Measurements from ENCODE around the gene GABRG3. TPM values are rescaled to one million over a fixed set of nuclear protein-coding genes. Genes with fewer than 3 reads are reported as not detected.

Gene GABRG3
- total RNA-seq, 1 donor from 2014 or later: not detected

DNA sequence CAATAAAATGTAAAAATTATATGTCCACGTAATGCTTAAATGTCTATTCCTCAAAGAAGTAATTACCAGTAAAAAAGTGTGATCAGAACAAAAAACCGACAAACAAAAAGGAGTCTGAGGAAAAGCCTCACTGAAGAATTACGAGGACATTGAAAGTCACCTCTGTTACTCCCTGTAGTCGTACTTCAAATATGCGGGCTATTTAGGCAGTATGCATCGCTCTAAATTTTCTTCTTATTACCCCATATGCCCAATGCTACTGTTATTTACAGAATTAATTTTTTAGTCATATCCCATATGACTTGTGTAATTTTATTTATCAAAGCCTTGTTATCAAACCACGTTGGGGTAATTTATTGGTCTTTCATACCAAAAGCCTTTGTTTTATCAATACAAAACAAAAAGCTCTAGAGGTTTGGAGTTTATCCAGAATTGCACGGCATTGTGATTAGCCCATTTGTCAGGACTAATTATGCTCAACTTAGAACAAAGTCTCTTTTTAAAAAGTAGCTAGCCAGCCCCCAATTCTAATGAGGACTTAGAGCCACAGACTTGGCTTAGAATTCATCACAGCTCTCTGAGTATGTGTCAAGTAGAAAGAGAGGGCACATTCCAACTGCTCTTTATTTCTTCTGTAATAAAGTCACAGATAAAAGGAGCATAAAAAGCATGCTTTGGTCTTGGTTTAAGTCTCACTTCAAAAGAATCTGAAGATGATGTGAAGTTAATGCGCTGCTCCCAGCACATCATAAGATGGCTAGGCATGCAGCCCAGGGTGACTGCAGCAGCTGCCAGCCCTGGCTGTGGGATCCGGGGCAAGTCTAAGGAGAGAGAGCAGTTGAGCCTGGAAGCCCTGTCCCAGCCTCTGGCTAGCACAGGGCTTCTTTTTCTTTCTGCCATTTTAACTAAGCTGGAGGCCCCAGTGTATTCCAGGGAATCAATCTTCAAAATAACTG, 521.0 kb downstream of the GABRG3 start:
- no peak for DNase-seq (ENCODE audit: low spot score)
- Mint-ChIP-seq H3K36me3 (ENCODE audit: low read depth) (no peaks in the 10 kb centered on the region), H3K27ac (no peak overlapping the region), H3K27me3 (ENCODE audit: low read depth) (no peaks in the 10 kb centered on the region), H3K4me3 (ENCODE audit: low read depth) (no peak overlapping the region), H3K4me1 (ENCODE audit: low read depth) (no peaks in the 10 kb centered on the region), H3K9me3 (peaks cover 39% of the 10 kb centered on the region)
- intact Hi-C loops (cut with micrococcal nuclease): no loop called here

DNA sequence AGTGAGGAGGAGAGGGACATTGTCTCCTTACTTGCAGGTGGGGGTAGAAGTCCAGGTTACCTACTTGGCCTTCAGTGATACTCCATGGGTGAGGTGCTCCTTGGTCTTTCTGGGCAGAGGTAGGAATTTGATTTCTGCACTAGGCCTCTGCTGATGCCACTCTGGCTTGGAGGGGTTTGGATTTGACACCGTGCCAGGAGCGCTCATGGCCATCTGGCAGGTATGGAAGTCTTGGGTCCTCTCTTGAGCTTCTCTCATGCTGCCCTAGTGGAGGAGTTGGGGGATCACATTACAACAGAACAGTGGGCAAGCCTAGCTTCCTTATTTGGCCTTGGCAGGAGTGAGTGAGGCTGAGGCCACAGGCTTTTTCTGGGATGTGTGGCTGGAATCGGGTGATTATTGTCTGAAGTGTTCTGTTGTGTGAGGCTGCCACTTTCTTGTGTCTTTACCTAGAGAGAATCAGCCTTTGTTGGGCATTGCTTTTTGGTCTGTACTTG, 525.0 kb downstream of the GABRG3 start:
- no peak for DNase-seq (ENCODE audit: low spot score)
- intact Hi-C loops (cut with micrococcal nuclease): no loop called here
- H3K9me3 Mint-ChIP-seq: peaks cover 49% of the 10 kb centered on the region

DNA sequence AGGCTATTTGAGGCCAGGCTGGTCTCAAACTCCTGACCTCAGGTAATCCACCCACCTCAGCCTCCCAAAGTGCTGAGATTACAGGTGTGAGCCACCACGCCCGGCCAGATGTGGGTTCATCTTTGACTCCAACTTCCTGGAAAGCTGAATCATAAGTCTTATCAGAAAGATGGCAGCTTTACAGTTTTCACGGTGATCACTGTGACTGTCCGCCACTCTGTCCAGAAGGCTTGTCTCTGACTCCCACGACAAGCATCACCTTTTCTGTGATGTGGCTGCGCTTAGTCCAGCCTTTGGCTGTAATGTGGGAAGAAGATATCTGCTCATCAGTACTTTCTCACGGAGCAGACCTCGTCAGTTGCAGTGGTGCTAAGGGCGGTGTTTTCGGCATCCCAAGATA, 527.7 kb downstream of the GABRG3 start:
- no peak overlapping the region for H3K4me3 Mint-ChIP-seq (ENCODE audit: low read depth)
- H3K9me3 Mint-ChIP-seq: peaks cover 53% of the 10 kb centered on the region
- no peaks in the 10 kb centered on the region for H3K36me3 Mint-ChIP-seq (ENCODE audit: low read depth)
- no peak overlapping the region for H3K27ac Mint-ChIP-seq
- H3K27me3 Mint-ChIP-seq (ENCODE audit: low read depth): no peaks in the 10 kb centered on the region
- intact Hi-C loops (cut with micrococcal nuclease): no loop called here
- DNase-seq (ENCODE audit: low spot score): no peak
- no peaks in the 10 kb centered on the region for H3K4me1 Mint-ChIP-seq (ENCODE audit: low read depth)

More for the DNA sequence above, 525.0 kb downstream of the GABRG3 start:
- Mint-ChIP-seq H3K4me1 (ENCODE audit: low read depth) (no peaks in the 10 kb centered on the region), H3K27ac (no peak overlapping the region), H3K27me3 (ENCODE audit: low read depth) (no peaks in the 10 kb centered on the region), H3K36me3 (ENCODE audit: low read depth) (no peaks in the 10 kb centered on the region), H3K4me3 (ENCODE audit: low read depth) (no peak overlapping the region)

DNA sequence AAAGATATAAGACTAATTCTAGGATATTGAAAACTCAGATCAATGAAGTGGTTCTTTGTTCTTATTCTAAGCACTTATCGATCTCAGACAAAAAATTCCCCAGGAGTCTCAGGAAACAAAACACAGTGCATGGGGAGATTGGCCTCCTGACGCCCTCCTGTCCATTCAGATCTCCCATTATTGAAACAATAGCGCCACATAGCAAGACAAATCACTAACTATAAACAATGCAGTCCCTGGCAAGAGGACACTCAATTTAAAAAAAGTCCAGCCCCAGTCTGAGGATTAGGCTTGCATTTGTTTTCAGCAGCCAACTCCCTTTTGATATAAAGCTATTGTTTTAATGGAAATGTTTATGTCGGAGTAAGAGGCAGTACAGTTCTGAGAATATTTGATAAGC, 528.2 kb downstream of the GABRG3 start:
- intact Hi-C loops (cut with micrococcal nuclease): no loop called here
- H3K27ac Mint-ChIP-seq: no peak overlapping the region
- H3K27me3 Mint-ChIP-seq (ENCODE audit: low read depth): no peaks in the 10 kb centered on the region
- no peak for DNase-seq (ENCODE audit: low spot score)
- H3K4me3 Mint-ChIP-seq (ENCODE audit: low read depth): no peak overlapping the region
- no peaks in the 10 kb centered on the region for H3K36me3 Mint-ChIP-seq (ENCODE audit: low read depth)
- H3K9me3 Mint-ChIP-seq: peaks cover 58% of the 10 kb centered on the region
- no peaks in the 10 kb centered on the region for H3K4me1 Mint-ChIP-seq (ENCODE audit: low read depth)

DNA sequence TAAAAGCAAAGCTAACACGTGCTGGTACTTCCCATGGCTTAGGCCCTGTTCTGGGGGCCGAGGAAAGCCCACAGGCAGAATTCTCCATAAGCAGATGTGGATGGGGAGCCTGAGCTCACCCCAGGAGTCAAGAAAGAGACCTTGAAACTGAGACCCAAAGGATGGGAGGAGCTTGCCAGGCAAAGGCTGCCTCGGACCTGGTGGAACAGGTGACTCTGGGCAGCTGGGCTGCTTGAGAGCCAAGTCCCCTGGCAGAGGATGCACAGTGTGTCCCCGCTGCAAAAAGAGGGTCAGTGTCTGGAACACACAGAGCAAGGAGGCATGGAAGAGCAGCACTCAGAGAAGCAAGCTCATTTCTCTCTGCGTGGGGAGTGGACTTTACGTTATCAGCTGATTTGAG, 528.7 kb downstream of the GABRG3 start:
- no peak overlapping the region for H3K27ac Mint-ChIP-seq
- H3K9me3 Mint-ChIP-seq: peaks cover 57% of the 10 kb centered on the region
- intact Hi-C loops (cut with micrococcal nuclease): no loop called here
- H3K4me1 Mint-ChIP-seq (ENCODE audit: low read depth): no peaks in the 10 kb centered on the region
- DNase-seq (ENCODE audit: low spot score): no peak
- no peaks in the 10 kb centered on the region for H3K36me3 Mint-ChIP-seq (ENCODE audit: low read depth)
- no peak overlapping the region for H3K4me3 Mint-ChIP-seq (ENCODE audit: low read depth)
- no peaks in the 10 kb centered on the region for H3K27me3 Mint-ChIP-seq (ENCODE audit: low read depth)

DNA sequence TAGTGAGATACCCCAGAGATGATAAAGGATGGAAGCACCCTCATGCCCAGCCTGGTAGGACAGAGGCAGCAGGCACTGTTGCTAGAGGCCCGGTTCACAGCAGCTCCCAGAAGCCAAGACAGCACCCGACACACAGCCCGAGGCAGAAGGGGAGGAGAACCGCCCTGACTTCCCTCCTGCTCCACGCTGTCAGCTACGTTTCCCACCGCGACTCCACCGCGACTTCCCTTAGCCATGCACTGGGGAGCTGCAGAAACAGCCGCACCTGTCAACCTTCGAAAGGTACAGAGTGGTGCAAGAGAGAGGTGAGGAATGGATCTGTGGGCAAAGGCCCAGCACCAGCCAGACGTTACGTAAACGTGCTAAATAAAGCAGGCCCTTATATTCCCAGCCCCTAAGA, 529.2 kb downstream of the GABRG3 start:
- H3K36me3 Mint-ChIP-seq (ENCODE audit: low read depth): no peaks in the 10 kb centered on the region
- no peak for DNase-seq (ENCODE audit: low spot score)
- no peak overlapping the region for H3K4me3 Mint-ChIP-seq (ENCODE audit: low read depth)
- no peak overlapping the region for H3K27ac Mint-ChIP-seq
- H3K4me1 Mint-ChIP-seq (ENCODE audit: low read depth): no peaks in the 10 kb centered on the region
- H3K27me3 Mint-ChIP-seq (ENCODE audit: low read depth): no peaks in the 10 kb centered on the region
- H3K9me3 Mint-ChIP-seq: peaks cover 57% of the 10 kb centered on the region
- intact Hi-C loops (cut with micrococcal nuclease): no loop called here

DNA sequence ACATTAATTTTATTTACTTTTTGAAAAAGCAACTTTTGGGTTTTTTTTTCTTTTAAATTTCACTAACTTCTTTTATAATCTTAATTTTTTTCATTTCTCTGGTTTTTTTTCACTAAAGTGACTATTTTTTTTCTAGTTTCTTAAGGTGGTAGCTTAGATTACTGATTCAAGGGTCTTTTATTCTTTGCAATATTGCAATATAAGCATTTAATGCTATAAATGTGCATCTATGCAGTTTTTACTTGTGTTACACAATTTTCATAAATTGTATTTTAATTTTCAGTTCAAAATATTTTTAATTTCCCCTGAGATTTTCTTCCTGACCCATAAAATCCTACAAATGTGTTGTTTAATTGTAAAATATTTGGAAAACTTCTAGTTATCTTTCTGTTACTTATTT, 535.8 kb downstream of the GABRG3 start:
- no peaks in the 10 kb centered on the region for H3K4me1 Mint-ChIP-seq (ENCODE audit: low read depth)
- DNase-seq (ENCODE audit: low spot score): no peak
- no peaks in the 10 kb centered on the region for H3K27me3 Mint-ChIP-seq (ENCODE audit: low read depth)
- peaks cover 63% of the 10 kb centered on the region for H3K9me3 Mint-ChIP-seq
- no peak overlapping the region for H3K27ac Mint-ChIP-seq
- intact Hi-C loops (cut with micrococcal nuclease): no loop called here
- no peaks in the 10 kb centered on the region for H3K36me3 Mint-ChIP-seq (ENCODE audit: low read depth)
- H3K4me3 Mint-ChIP-seq (ENCODE audit: low read depth): no peak overlapping the region

DNA sequence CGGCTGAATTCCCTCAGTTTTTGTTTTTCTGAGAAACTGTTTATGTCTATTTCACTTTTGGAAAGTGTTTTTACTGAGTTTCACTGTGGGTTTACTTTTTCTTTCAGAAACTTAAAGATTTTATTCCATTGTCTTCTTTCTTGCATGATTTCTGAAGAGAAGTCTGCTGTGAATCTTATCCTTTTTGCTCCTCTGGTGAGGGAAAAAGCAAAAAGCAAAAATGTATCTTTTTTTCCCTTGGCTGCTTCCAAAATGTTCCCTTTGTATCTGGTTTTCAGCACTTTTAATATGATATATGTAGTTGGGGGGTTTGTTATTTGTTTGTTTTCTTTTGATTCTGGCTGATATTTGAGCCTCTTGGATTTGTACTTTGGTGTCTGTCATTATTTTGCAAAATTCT, 538.0 kb downstream of the GABRG3 start:
- no peaks in the 10 kb centered on the region for H3K4me1 Mint-ChIP-seq (ENCODE audit: low read depth)
- intact Hi-C loops (cut with micrococcal nuclease): no loop called here

DNA sequence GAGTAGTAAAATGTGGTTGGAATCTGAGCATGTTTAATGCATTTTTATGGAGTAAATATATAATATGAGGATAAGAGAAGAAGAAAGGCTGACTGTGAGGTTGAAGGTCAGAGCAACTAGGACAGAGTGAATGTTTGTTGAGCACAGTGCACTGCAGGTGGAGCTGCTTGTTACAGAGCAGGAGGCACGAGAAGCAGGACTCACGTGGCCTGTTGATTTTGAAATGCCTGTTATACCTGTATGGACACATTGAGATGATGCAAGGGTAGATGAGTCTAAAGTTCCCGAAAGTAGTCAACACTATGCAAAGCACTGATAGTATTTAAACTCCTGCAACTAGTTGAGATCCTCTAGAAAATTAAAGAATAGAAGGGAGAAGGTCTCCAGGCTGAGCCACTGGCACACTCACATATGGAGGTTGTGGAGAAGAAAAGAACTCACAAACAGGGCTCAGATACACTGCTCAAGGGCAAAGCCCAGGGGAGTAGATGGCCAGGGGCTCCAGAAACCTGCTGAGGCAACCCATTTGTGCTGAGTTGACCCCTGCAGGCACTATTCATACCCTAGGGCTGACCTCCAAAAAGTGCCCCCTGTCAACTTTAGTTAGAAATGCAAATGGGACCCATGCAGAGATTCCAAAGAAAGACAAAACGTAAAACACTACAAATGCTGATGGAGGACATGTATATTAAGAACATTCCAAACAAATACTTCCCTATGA, 541.5 kb downstream of the GABRG3 start:
- Mint-ChIP-seq H3K9me3 (peaks cover 72% of the 10 kb centered on the region), H3K4me3 (ENCODE audit: low read depth) (no peak overlapping the region), H3K27me3 (ENCODE audit: low read depth) (no peaks in the 10 kb centered on the region), H3K36me3 (ENCODE audit: low read depth) (no peaks in the 10 kb centered on the region), H3K27ac (no peak overlapping the region), H3K4me1 (ENCODE audit: low read depth) (no peaks in the 10 kb centered on the region)
- DNase-seq (ENCODE audit: low spot score): no peak
- intact Hi-C loops (cut with micrococcal nuclease): no loop called here

More for the DNA sequence above, 538.0 kb downstream of the GABRG3 start:
- no peak for DNase-seq (ENCODE audit: low spot score)
- Mint-ChIP-seq H3K4me3 (ENCODE audit: low read depth) (no peak overlapping the region), H3K36me3 (ENCODE audit: low read depth) (no peaks in the 10 kb centered on the region), H3K27me3 (ENCODE audit: low read depth) (no peaks in the 10 kb centered on the region), H3K27ac (no peak overlapping the region), H3K9me3 (peaks cover 69% of the 10 kb centered on the region)

DNA sequence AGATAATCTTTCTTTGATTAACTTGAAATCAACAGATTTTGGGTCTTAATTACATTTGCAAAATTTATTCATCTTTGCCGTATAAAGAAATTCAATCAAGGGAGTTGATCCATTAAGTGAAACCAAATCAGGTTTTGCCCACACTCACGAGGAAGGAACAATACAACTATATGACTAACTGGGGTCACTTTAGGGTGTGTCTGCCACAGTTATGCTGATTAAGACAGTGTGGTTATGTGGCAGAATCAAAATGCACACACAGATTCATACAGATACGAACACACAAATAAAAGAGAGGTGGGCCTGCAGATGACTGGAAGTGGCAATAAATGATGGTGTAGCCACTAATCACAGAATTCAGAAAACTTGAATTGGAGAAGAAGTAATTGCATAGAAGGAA, 543.5 kb downstream of the GABRG3 start:
- Mint-ChIP-seq H3K27ac (no peak overlapping the region), H3K9me3 (peaks cover 64% of the 10 kb centered on the region), H3K4me1 (ENCODE audit: low read depth) (no peaks in the 10 kb centered on the region), H3K36me3 (ENCODE audit: low read depth) (no peaks in the 10 kb centered on the region), H3K27me3 (ENCODE audit: low read depth) (no peaks in the 10 kb centered on the region), H3K4me3 (ENCODE audit: low read depth) (no peak overlapping the region)
- intact Hi-C loops (cut with micrococcal nuclease): no loop called here
- DNase-seq (ENCODE audit: low spot score): no peak

DNA sequence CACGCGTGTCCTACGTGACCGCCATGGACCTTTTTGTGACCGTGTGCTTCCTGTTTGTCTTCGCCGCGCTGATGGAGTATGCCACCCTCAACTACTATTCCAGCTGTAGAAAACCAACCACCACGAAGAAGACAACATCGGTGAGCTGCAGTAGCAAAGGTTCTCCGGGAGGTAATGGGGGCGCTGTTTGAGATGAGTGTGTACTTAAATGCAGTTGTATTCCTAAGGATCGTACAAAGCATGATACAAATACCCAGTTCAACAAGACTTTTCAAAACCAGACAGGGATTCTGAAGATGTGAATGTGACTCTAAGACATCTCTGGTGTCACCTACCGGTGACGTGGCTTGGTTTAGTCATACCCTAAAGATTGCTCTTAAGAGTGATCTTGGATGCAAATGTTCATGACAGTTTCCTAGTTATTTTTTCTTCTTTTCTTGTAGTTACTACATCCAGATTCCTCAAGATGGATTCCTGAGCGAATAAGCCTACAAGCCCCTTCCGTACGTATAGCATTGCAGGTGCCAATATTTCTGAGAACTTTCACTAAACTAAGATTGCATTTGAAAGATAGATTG, 556.6 kb downstream of the GABRG3 start:
- intact Hi-C loops (cut with micrococcal nuclease): no loop called here
- Mint-ChIP-seq H3K27ac (no peak overlapping the region), H3K9me3 (peaks cover 69% of the 10 kb centered on the region), H3K4me1 (ENCODE audit: low read depth) (no peaks in the 10 kb centered on the region), H3K36me3 (ENCODE audit: low read depth) (no peaks in the 10 kb centered on the region), H3K4me3 (ENCODE audit: low read depth) (no peak overlapping the region), H3K27me3 (ENCODE audit: low read depth) (no peaks in the 10 kb centered on the region)
- DNase-seq (ENCODE audit: low spot score): no peak

DNA sequence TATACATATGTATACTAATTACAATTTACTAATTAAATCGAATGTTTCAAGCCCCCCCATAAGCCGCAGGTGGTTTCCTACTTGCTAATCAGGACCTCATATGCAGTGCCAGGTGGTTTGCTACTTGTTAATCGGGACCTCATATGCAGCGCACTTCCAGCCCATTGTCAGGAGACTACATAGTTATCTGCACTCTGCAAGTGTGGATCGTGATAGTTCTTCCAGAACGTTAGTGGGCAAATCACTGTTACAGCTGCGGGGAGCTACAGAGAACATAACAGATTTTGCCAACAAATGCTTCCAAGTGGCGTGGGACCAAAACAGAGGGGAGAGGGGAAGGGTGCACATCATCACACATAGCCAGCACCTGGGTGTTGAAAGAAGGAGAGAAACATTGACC, 558.4 kb downstream of the GABRG3 start:
- intact Hi-C loops (cut with micrococcal nuclease): no loop called here
- Mint-ChIP-seq H3K4me1 (ENCODE audit: low read depth) (no peaks in the 10 kb centered on the region), H3K27ac (no peak overlapping the region), H3K36me3 (ENCODE audit: low read depth) (no peaks in the 10 kb centered on the region), H3K9me3 (peaks cover 67% of the 10 kb centered on the region), H3K4me3 (ENCODE audit: low read depth) (no peak overlapping the region), H3K27me3 (ENCODE audit: low read depth) (no peaks in the 10 kb centered on the region)
- no peak for DNase-seq (ENCODE audit: low spot score)

DNA sequence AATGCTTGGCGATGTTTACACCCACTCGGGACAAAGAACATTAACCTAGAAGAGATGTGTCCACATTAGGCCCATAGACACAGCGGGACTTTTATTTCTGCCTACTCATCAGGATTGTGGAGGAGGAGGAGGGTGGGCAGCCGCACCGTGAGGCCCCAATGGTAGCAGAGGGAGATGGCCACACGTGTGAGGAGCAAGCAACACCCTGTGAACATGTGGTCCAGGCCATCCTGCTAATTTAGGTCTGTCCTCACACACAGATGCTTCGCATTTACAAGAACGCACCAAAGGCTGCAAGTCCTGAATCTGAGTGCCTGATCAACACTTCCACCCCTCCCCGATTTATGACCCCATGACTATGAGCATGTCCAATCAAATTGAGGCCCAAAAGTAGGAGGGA, 560.0 kb downstream of the GABRG3 start:
- intact Hi-C loops (cut with micrococcal nuclease): no loop called here
- no peak for DNase-seq (ENCODE audit: low spot score)
- Mint-ChIP-seq H3K27ac (no peak overlapping the region), H3K36me3 (ENCODE audit: low read depth) (no peaks in the 10 kb centered on the region), H3K4me3 (ENCODE audit: low read depth) (no peak overlapping the region), H3K9me3 (peaks cover 58% of the 10 kb centered on the region), H3K4me1 (ENCODE audit: low read depth) (no peaks in the 10 kb centered on the region), H3K27me3 (ENCODE audit: low read depth) (no peaks in the 10 kb centered on the region)

Data from activated T-helper 2 cell treated with anti-CD3 and anti-CD28 coated beads, Interferon-gamma antibody, Interleukin-2, Interleukin-4, amounts not matched to agents 10 μg/mL and 5 μg/mL and 100 μg/mL, durations not matched to agents 14 hours and 24 hours and 36 hours (primary cell).